8988T (cell line): Measurements from ENCODE around the gene BSPRY.
"Not testable (repeated sequence)": the region's sequence is repeated elsewhere in the genome, so short reads cannot be mapped to it uniquely, and the experiment has no call there.

Source experiments
- DNase-seq: peaks from one replicate; pipeline ENCODE4 v3.0.0; 2011

The BSPRY gene

DNA sequence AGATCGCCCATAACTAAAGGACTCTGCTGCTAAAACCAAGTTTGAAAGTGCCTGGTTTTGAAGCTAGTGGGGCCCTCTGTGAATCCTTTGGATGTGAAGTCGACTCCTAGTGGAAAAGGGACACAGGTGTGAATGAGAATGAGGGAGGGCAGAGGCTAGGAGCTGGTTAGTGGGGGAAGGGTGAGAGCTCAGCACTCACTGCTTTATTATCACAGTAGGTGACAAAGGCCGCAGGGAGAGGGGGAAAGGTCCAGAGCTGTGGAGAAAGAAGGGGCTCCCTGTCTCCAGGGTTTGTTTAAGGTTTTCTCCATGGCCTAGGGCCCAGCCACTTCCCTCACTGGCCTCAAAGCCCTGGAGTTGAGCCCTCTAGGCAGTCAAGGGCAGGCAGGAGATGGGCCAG is 23.9 kb downstream of the BSPRY start:
- DNase-seq = no peak

GRCh38 chr9:113373676-113374392 is 24.5 kb downstream of the BSPRY start:
- no peak for DNase-seq

GRCh38 chr9:113375057-113376023 is 26.0 kb downstream of the BSPRY start:
- DNase-seq = no peak

GRCh38 chr9:113376634-113377567 is 27.6 kb downstream of the BSPRY start, which contains the start of gene HDHD3:
Gene HDHD3, minus strand, starts transcription at chr9:113376986. Its CDS starts 2,632 bp downstream, at chr9:113374354.
- peak; percentile 90 for DNase-seq

- not testable (repeated sequence) for DNase-seq
These were observed 29.9 kb downstream of the BSPRY start for GRCh38 chr9:113379094-113379828.

GRCh38 chr9:113379829-113380210 is 30.5 kb downstream of the BSPRY start:
- DNase-seq = not testable (repeated sequence)

DNA sequence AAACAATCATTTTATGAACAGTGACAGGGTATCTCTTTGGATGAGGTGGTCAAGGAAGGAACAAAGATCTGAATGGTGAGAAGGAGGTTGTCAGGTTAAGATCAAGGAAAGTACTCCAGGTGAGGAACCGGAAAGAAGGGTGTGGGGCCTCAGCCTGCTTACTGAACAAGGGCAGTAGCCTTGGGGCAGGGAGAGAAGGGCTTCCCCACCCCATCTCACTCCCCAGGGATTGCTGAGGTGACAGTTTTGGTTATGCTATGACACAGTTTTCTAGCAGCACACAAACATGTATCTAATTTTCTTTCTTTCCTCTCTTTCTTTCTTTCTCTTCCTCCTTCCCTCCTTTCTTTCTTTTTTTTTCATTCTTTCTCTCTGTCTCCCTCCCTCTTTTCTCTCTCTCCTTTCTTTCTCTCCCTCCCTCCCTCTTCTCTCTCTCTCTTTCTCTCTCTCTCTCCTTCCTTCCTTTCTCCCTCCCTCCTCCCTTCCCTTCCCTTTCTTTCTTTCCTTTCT is 31.6 kb downstream of the BSPRY start:
- DNase-seq = no peak

DNA sequence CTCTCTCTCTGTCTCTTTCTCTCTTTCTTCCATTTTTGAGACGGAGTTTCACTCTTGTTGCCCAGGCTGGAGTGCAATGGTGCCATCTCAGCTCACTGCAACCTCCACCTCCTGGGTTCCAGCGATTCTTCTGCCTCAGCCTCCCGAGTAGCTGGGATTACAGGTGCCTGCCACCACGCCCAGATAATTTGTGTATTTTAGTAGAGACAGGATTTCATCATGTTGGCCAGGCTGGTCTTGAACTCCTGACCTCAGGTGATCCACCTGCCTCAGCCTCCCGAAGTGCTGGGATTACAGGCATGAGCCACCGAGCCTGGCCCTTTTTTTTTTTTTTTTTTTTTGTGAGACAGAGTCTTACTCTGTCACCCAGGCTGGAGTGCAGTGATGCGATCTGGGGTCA is 32.1 kb downstream of the BSPRY start:
- DNase-seq = not testable (repeated sequence)

DNA sequence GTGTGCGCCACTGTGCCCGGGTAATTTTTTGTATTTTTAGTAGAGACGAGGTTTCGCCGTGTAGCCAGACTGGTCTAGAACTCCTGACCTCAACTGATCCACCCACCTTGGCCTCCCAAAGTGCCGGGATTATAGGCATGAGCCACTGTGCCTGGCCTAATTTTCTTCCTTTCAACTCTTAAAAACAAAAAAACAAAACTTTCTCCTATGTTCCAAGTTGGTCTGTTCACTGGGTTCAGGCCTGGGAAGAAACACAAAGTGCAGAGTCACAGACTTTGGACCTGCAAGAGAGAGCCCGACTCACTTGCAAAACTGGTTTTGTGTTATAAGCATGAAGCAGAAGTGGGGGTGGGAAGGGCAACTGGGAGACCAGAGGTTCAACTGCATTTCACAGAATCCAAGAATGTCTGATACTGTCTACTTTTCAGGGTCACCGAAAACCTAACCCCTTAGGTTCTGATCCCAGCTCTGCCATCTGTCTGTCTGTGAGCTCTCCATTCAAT is 32.6 kb downstream of the BSPRY start:
- no peak for DNase-seq

GRCh38 chr9:113386571-113387393 is 37.4 kb downstream of the BSPRY start:
- no peak for DNase-seq

DNA sequence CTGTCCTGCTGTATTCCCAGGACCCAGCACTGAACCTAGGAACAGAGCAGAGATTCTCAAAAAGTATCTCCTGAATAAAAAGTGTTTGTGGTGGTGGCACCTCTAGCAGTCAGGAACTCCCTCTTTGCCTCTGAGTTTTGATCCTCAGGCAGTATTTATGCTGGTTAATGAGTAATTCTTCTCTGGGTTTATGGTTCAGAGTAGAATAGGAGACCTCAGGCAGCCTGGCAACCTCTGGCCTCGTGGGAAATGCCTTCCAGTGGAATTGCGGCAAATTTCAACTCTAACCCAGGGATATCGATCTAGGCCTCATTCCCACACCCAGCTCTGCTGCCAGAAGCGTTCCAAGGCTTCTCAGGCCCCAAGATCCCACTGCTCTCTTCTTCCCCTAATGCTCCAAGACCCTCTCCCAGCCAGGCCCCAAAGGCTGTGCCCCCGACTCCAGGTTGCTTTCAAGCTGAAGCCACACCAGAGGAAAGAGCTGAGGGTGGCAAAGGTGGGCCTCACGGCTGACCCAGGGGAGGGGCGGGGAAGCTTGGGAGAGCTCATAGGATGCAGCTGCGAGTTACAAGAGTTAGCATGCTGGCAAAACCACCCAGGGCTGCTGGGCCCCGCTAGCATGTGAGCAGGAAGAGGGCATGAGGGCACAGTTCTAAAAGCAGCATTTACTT is 38.4 kb downstream of the BSPRY start:
- no peak for DNase-seq

DNA sequence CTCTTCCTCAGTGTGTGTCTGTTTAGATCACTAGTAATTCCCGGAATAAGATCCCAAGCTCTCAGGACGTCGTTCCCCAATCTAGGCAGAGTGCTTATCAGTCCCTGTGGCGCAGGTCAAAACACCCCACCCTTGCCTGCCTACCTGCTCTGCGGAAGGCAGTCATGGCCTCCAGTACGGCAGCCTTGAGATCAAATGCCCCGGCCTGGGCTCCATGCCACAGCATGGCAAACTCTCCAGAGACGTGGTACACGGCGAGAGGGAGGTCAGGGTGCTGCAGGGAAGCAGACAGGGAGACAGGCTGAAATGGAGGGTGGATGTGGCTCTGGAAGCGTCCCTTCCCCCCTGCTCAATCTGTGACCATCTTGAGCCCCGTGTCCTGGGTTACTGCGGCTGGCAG is 39.5 kb downstream of the BSPRY start:
- DNase-seq = no peak

GRCh38 chr9:113389451-113389850 is 40.1 kb downstream of the BSPRY start:
- no peak for DNase-seq

GRCh38 chr9:113390192-113390960 is 41.0 kb downstream of the BSPRY start:
- DNase-seq = no peak

DNA sequence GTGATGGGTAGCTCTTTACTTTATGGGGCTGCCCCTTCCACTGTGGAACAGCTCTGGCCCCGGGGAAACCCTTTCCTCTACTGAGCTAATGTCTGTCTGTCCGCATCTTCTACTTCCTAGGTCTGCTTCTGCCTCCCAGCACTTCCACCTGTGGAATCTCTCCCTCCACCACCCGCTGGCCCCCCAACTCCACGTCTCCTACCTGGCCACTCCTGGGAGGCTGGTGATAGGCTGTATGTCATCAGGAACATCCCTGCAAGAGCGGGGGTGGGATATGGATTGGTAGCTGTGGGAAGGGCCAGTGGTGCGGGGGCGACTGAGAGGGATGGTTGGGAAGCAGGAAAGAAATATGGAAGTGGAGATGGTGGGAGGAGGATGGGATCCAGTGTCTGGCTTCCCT is 42.6 kb downstream of the BSPRY start:
- no peak for DNase-seq

DNA sequence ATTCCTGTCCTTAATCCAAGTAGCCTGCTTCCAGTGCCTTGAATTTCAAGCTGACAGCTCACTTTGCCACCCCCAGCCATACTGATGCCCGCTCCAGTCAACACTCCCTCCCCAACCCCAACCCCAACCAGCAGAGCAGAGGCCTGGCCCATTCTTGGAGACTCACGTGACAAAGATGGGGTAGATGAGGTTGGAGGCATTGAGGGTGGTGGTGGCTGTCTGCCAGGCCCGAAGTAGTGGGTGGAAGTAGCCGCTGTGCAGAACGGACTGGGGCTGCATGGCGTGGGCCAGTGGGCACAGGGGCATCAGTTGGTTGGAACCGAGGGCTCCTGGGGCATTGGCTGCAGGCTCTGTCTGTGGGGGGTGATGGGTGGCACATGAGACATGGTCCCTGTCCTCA is 43.9 kb downstream of the BSPRY start:
- DNase-seq = no peak

DNA sequence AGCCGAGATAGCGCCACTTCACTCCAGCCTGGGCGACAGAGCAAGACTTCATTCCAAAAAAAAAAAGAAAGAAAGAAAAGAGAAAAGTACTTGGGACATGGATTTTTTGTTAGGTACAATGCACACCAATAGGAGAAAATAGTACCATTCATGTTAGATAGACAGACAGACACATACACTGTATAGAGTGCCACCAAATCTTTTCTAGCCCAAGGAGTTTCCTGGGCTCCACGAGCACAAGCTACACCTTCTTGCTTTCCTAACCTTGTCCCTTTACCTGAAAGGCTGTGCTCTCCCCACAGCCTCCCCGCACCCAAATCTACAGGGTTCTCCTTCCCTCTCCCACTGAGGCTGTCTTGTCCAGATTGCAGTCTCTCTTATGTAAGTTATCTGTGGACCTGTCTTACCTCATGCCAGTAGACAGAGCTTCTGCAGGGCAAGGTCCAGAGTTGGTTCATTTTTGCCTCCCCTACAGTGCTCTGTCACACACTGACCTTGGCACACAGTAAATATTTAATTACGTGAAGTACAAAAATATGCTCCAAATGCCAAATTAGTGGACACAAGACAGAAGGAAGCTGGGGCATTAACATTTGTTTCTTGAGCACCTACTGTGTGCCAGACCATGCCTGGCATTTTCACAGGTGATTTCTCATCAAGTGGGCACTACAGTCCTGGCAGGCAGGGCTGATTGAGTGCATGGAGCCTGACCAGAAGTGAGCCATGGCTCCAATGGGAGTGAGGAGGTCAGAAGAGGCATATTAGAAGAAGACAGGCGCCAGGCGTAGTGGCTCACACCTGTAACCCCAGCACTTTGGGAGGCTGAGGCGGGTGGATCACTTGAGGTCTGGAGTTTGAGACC is 45.9 kb downstream of the BSPRY start:
- no peak for DNase-seq

DNA sequence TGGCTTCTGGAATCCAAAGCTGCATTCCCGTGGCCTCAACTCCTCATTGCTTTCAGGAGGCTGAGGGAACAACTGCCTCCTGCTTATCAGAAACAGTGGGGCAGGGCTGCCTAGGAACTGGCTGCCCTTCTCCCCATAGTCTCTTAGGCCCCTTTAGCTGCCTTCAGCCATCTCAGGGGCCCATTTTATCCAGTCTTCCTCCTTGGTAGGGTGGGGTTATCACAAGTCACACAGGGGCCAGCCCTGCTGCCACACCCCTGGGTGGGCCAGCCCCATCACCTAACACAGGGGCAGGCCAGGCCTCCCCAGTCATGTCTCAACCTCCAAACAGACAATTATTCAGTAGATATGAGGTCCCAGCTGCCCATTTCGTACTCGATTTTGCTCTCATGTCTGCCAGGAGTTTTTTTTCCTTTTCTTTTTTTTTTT is 47.9 kb downstream of the BSPRY start:
- no peak for DNase-seq
